Activated naive CD4-positive, alpha-beta T cell treated with anti-CD3 and anti-CD28 coated beads, Interleukin-2, amount 10 ng/mL, durations not matched to agents 7 days and 5 days (primary cell): Measurements from ENCODE around the gene FZR1.
A peak's percentile ranks its signal among the peaks of the same experiment; 100 is the strongest.
"Not testable (repeated sequence)": the region's sequence is repeated elsewhere in the genome, so short reads cannot be mapped to it uniquely, and the experiment has no call there.

Source experiments
- CTCF ChIA-PET: fragments of 350-600 bp; sonication (Branson Sonifier 250); formaldehyde crosslinking; loops from one replicate; lab custom pipeline; 2021; ENCODE audit warnings: antibody characterized with exemption; lab: Charles Lee
- DNase-seq: peaks from one replicate; pipeline ENCODE4 v3.0.0-alpha.2; 2020
- H3K27ac Mint-ChIP-seq: one replicate; pipeline ENCODE4 v1.8.0; 2021; ENCODE audit warnings: mild to moderate bottlenecking, moderate library complexity, mixed read lengths
- H3K27me3 Mint-ChIP-seq: one replicate; pipeline ENCODE4 v1.8.0; 2021; ENCODE audit warnings: mild to moderate bottlenecking, mixed read lengths
- H3K36me3 Mint-ChIP-seq: one replicate; pipeline ENCODE4 v1.8.0; 2021; ENCODE audit warnings: mixed read lengths
- H3K4me1 Mint-ChIP-seq: one replicate; pipeline ENCODE4 v1.8.0; 2021; ENCODE audit warnings: mixed read lengths
- H3K4me3 Mint-ChIP-seq: one replicate; pipeline ENCODE4 v1.8.0; 2021; ENCODE audit warnings: mild to moderate bottlenecking, moderate library complexity, mixed read lengths
- H3K9me3 Mint-ChIP-seq: one replicate; pipeline ENCODE4 v1.8.0; 2021; ENCODE audit warnings: mixed read lengths

FZR1 gene

GRCh38 chr19:3573162-3573857, 67.2 kb downstream of the FZR1 start:
- H3K36me3 Mint-ChIP-seq: peaks cover 13% of the 10 kb centered on the region
- H3K4me3 Mint-ChIP-seq: peak overlapping the region; percentile 70
- peak overlapping the region; percentile 78 for H3K27ac Mint-ChIP-seq
- H3K4me1 Mint-ChIP-seq: peaks cover 20% of the 10 kb centered on the region
- no peak for DNase-seq
- no peaks in the 10 kb centered on the region for H3K9me3 Mint-ChIP-seq
- CTCF ChIA-PET: interaction anchor here (0.6 to 1.4 kb wide), 2 partner anchors 14 to 28 kb away, joined by 3 read pairs; no protein-coding TSS in a partner anchor
- no peaks in the 10 kb centered on the region for H3K27me3 Mint-ChIP-seq

- peak; percentile 95 for DNase-seq
- Mint-ChIP-seq H3K4me1 (peaks cover 20% of the 10 kb centered on the region), H3K9me3 (no peaks in the 10 kb centered on the region), H3K36me3 (peaks cover 13% of the 10 kb centered on the region), H3K4me3 (peak overlapping the region; percentile 70), H3K27ac (peak overlapping the region; percentile 78), H3K27me3 (no peaks in the 10 kb centered on the region)
- CTCF ChIA-PET: interaction anchor here (0.6 to 1.4 kb wide), 2 partner anchors 13 to 29 kb away, joined by 3 read pairs; no protein-coding TSS in a partner anchor
Observed at GRCh38 chr19:3573858-3574637, 67.9 kb downstream of the FZR1 start.

- H3K4me1 Mint-ChIP-seq: peaks cover 20% of the 10 kb centered on the region
- H3K36me3 Mint-ChIP-seq: peaks cover 13% of the 10 kb centered on the region
- peak overlapping the region; percentile 49 for H3K27ac Mint-ChIP-seq
- H3K4me3 Mint-ChIP-seq: peak overlapping the region; percentile 33
- peak; percentile 41 for DNase-seq
- H3K9me3 Mint-ChIP-seq: no peaks in the 10 kb centered on the region
- CTCF ChIA-PET: interaction anchor here (0.7 kb wide), 1 partner anchor 118 kb away, joined by 3 read pairs; no protein-coding TSS in a partner anchor
- no peaks in the 10 kb centered on the region for H3K27me3 Mint-ChIP-seq
Observed at GRCh38 chr19:3575260-3575741, 69.2 kb downstream of the FZR1 start.

GRCh38 chr19:3575949-3576673, 70.0 kb downstream of the FZR1 start:
- no peak overlapping the region for H3K27ac Mint-ChIP-seq
- H3K9me3 Mint-ChIP-seq: no peaks in the 10 kb centered on the region
- H3K4me3 Mint-ChIP-seq: no peak overlapping the region
- H3K36me3 Mint-ChIP-seq: peaks cover 13% of the 10 kb centered on the region
- H3K27me3 Mint-ChIP-seq: no peaks in the 10 kb centered on the region
- CTCF ChIA-PET: no interaction called here
- no peak for DNase-seq
- peaks cover 20% of the 10 kb centered on the region for H3K4me1 Mint-ChIP-seq

- H3K36me3 Mint-ChIP-seq: peaks cover 13% of the 10 kb centered on the region
- H3K27me3 Mint-ChIP-seq: no peaks in the 10 kb centered on the region
- no peak overlapping the region for H3K27ac Mint-ChIP-seq
- CTCF ChIA-PET: no interaction called here
- DNase-seq: no peak
- H3K4me3 Mint-ChIP-seq: no peak overlapping the region
- peaks cover 16% of the 10 kb centered on the region for H3K4me1 Mint-ChIP-seq
- no peaks in the 10 kb centered on the region for H3K9me3 Mint-ChIP-seq
Observed at GRCh38 chr19:3576696-3577443, 70.8 kb downstream of the FZR1 start.

- CTCF ChIA-PET: no interaction called here
- H3K27me3 Mint-ChIP-seq: peaks cover 3% of the 10 kb centered on the region
- DNase-seq: no peak
- H3K4me1 Mint-ChIP-seq: peaks cover 9% of the 10 kb centered on the region
- H3K27ac Mint-ChIP-seq: no peak overlapping the region
- peaks cover 13% of the 10 kb centered on the region for H3K36me3 Mint-ChIP-seq
- no peaks in the 10 kb centered on the region for H3K9me3 Mint-ChIP-seq
- H3K4me3 Mint-ChIP-seq: no peak overlapping the region
Observed at GRCh38 chr19:3577723-3578344, 71.7 kb downstream of the FZR1 start.

GRCh38 chr19:3578390-3578789, 72.3 kb downstream of the FZR1 start:
- Mint-ChIP-seq H3K4me3 (no peak overlapping the region), H3K27me3 (peaks cover 6% of the 10 kb centered on the region), H3K27ac (no peak overlapping the region), H3K36me3 (peaks cover 13% of the 10 kb centered on the region), H3K4me1 (peaks cover 9% of the 10 kb centered on the region), H3K9me3 (no peaks in the 10 kb centered on the region)
- CTCF ChIA-PET: no interaction called here
- no peak for DNase-seq

- H3K9me3 Mint-ChIP-seq: no peaks in the 10 kb centered on the region
- H3K4me1 Mint-ChIP-seq: peaks cover under 1% of the 10 kb centered on the region
- H3K27me3 Mint-ChIP-seq: peaks cover 21% of the 10 kb centered on the region
- DNase-seq: no peak
- H3K36me3 Mint-ChIP-seq: peaks cover 3% of the 10 kb centered on the region
- CTCF ChIA-PET: interaction anchor here (0.6 kb wide), 1 partner anchor 30 kb away, joined by 3 read pairs; no protein-coding TSS in a partner anchor
- no peak overlapping the region for H3K27ac Mint-ChIP-seq
- no peak overlapping the region for H3K4me3 Mint-ChIP-seq
Observed at GRCh38 chr19:3580156-3580934, 74.2 kb downstream of the FZR1 start.

GRCh38 chr19:3581792-3582191, 75.7 kb downstream of the FZR1 start:
- H3K4me3 Mint-ChIP-seq, H3K9me3 Mint-ChIP-seq, DNase-seq, H3K4me1 Mint-ChIP-seq, H3K36me3 Mint-ChIP-seq, CTCF ChIA-PET, H3K27ac Mint-ChIP-seq: not testable (repeated sequence)
- peaks cover 31% of the 10 kb centered on the region for H3K27me3 Mint-ChIP-seq

GRCh38 chr19:3584036-3584802, 78.1 kb downstream of the FZR1 start:
- peaks cover 31% of the 10 kb centered on the region for H3K27me3 Mint-ChIP-seq
- H3K27ac Mint-ChIP-seq, H3K9me3 Mint-ChIP-seq, H3K4me3 Mint-ChIP-seq, DNase-seq, H3K4me1 Mint-ChIP-seq, H3K36me3 Mint-ChIP-seq: not testable (repeated sequence)
- CTCF ChIA-PET: interaction anchor here (0.9 to 1.3 kb wide), 3 partner anchors 28 to 132 kb away, joined by 3 read pairs; no protein-coding TSS in a partner anchor

- Mint-ChIP-seq H3K27me3 (peaks cover 31% of the 10 kb centered on the region), H3K4me3 (peak within 1 kb of the TSS; percentile 41), H3K27ac (no peak within 1 kb of the TSS), H3K9me3 (peaks cover 2% of the 10 kb centered on the region), H3K36me3 (no peaks in the 10 kb centered on the region), H3K4me1 (peaks cover 2% of the 10 kb centered on the region)
- DNase-seq: peak; percentile 40
- CTCF ChIA-PET: interaction anchor here (1.2 to 1.3 kb wide), 3 partner anchors 23 to 40 kb away, joined by 3 read pairs; no protein-coding TSS in a partner anchor
Observed at GRCh38 chr19:3585301-3586126, 79.4 kb downstream of the FZR1 start, which contains the start of gene GIPC3. Gene GIPC3, plus strand, starts transcription at chr19:3585478. Its CDS starts 120 bp downstream, at chr19:3585598.
